H1 (cell line): ENCODE measurements around the gene NT5M. TPM values are rescaled to one million over a fixed set of nuclear protein-coding genes. Genes with fewer than 3 reads are reported as not detected.

ENCODE experiments used
- CHD1 ChIP-seq: IDR thresholded peaks from 2 replicates; pipeline ENCODE4 v1.6.1; 2012; ENCODE audit warnings: low read depth, low read length, improper control_type of control experiment
- POLR2A ChIP-seq, 2 experiments: IDR thresholded peaks; 1 replicate in 1 of 2; 2 replicates in 1 of 2; pipeline ENCODE4 v1.6.1; 2011; ENCODE audit warnings: low read depth in 2 of 2, low read length in 2 of 2, mild to moderate bottlenecking in 2 of 2; ENCODE audit errors: control extremely low read depth in 1 of 2
- SAP30 ChIP-seq: fragments of 300-600 bp; sonication (generic); IDR thresholded peaks from 2 replicates; pipeline ENCODE4 v1.7.1; 2012; ENCODE audit warnings: low read length, moderate library complexity, mild to moderate bottlenecking, inconsistent platforms; ENCODE audit not compliant: insufficient read depth, insufficient replicate concordance
- TAF7 ChIP-seq: optimal IDR thresholded peaks from 2 replicates; pipeline ENCODE3; 2011; ENCODE audit warnings: low read depth, mild to moderate bottlenecking, inconsistent platforms, low read length, moderate library complexity, borderline replicate concordance
- polyA plus RNA-seq, 7 experiments: library from polyadenylated mRNA; depleted of rRNA in 3 of 7; stranded (reverse) in 5 of 7; unstranded in 2 of 7; fragments of >200 nt in 5 of 7; fragments of 200-250 nt in 2 of 7; gene quantifications; 1 replicate in 5 of 7; 2 replicates in 1 of 7; 4 replicates in 1 of 7; pipeline versions ENCODE4 v1.2.1 to v1.2.3, GENCODE V29; 2011 to 2013; ENCODE audit warnings: missing spikeins in 2 of 7, mixed read lengths in 2 of 7
- total RNA-seq: library from RNA; stranded (reverse); fragmentation: NEBNext Ultra II Directional; extraction: Animal tissue kit (Norgen Biotek cat#: 25700); gene quantifications from 2 replicates; pipeline ENCODE4 v1.2.1, GENCODE V29; 2021

The NT5M gene
- total and polyA plus RNA-seq, 2 of the 8 experiments (the other 6 are each of a cell fraction or from before 2014, with no cell fraction given): 7.6 to 18.2 TPM

- TF ChIP-seq CHD1 (no peak), POLR2A (IDR thresholded peaks at IDR 0.05; ENCODE audit: control extremely low read depth in 1 of 2, low read depth in 2 of 2, low read length in 2 of 2) (no peak), TAF7 (no peak), SAP30 (no peak)
Observed at GRCh38 chr17:17315142-17315821, 12.1 kb downstream of the NT5M start (continued).
